OCI-LY7 (cell line): ENCODE results near the gene PSTK. TPM values are rescaled to one million over a fixed set of nuclear protein-coding genes. Genes with fewer than 3 reads are reported as not detected.

Source experiments
- BruUV-seq: library from RNA; stranded (reverse); fragments of 400-500 nt; replicated peaks from 2 replicates; lab custom pipeline; 2021; lab: Mats Ljungman, UMichigan
- CTCF ChIA-PET: fragments of 300-600 bp; sonication (Branson Sonifier 250); formaldehyde crosslinking; loops from one replicate; lab custom pipeline; 2022; ENCODE audit warnings: antibody characterized with exemption; ENCODE audit not compliant: unreplicated experiment; lab: Charles Lee
- POLR2A ChIA-PET: fragments of 300-600 bp; sonication (Branson Sonifier 250); formaldehyde crosslinking; loops from one replicate; lab custom pipeline; 2022; ENCODE audit warnings: antibody characterized with exemption; lab: Charles Lee
- DNase-seq: peaks from one replicate; pipeline ENCODE4 v3.0.0-alpha.2; 2015; ENCODE audit warnings: low spot score
- H2AFZ ChIP-seq: fragments of 200-600 bp; sonication (generic), shearing (Covaris generic); 2 replicates; pipeline ENCODE4 v1.6.1; 2014; ENCODE audit warnings: mild to moderate bottlenecking, antibody characterized with exemption, low read length, moderate library complexity
- H3K27ac ChIP-seq: fragments of 200-600 bp; sonication (generic); 2 replicates; pipeline ENCODE4 v1.5.1; 2014; ENCODE audit warnings: mixed run types, low read depth, mild to moderate bottlenecking, moderate library complexity, low read length, inconsistent platforms; ENCODE audit not compliant: poor library complexity, severe bottlenecking
- H3K36me3 ChIP-seq: fragments of 200-600 bp; sonication (generic); 2 replicates; pipeline ENCODE4 v1.6.1; 2014; ENCODE audit warnings: mild to moderate bottlenecking, antibody characterized with exemption, low read length, moderate library complexity, mixed read lengths; ENCODE audit not compliant: insufficient read depth
- H3K4me1 ChIP-seq: fragments of 200-600 bp; sonication (generic); 2 replicates; pipeline ENCODE4 v1.5.1; 2014; ENCODE audit warnings: mild to moderate bottlenecking, low read length; ENCODE audit not compliant: insufficient read depth, poor library complexity, severe bottlenecking
- H3K4me2 ChIP-seq: fragments of 200-600 bp; sonication (generic); 2 replicates; pipeline ENCODE4 v1.6.1; 2014; ENCODE audit warnings: mild to moderate bottlenecking, low read length
- H3K4me3 ChIP-seq: fragments of 200-600 bp; sonication (generic); 2 replicates; pipeline ENCODE4 v1.5.1; 2014; ENCODE audit warnings: mild to moderate bottlenecking, low read depth, low read length; ENCODE audit not compliant: poor library complexity, severe bottlenecking
- H3K79me2 ChIP-seq: fragments of 200-600 bp; sonication (generic); 2 replicates; pipeline ENCODE4 v1.6.1; 2016; ENCODE audit warnings: low read depth, mild to moderate bottlenecking, low read length, moderate library complexity, mixed read lengths; ENCODE audit not compliant: insufficient read depth
- H3K9me2 ChIP-seq: fragments of 200-600 bp; sonication (generic); 2 replicates; pipeline ENCODE4 v1.6.1; 2016; ENCODE audit warnings: mild to moderate bottlenecking, low read length, mixed read lengths; ENCODE audit not compliant: insufficient read depth
- H3K9me3 ChIP-seq: fragments of 200-600 bp; sonication (generic); 2 replicates; pipeline ENCODE4 v1.6.1; 2014; ENCODE audit warnings: mild to moderate bottlenecking, mixed run types, low read length, mixed read lengths
- H4K20me1 ChIP-seq: fragments of 200-600 bp; sonication (generic); 2 replicates; pipeline ENCODE4 v1.6.1; 2014; ENCODE audit warnings: mild to moderate bottlenecking, antibody characterized with exemption, low read length, moderate library complexity, mixed read lengths; ENCODE audit not compliant: insufficient read depth
- CTCF ChIP-seq: fragments of 200-600 bp; sonication (generic); conservative IDR thresholded peaks from 2 replicates; pipeline ENCODE4 v1.5.1; 2014; ENCODE audit warnings: mild to moderate bottlenecking, antibody characterized with exemption, low read length, moderate library complexity, mixed read lengths
- EZH2phosphoT487 ChIP-seq: fragments of 200-600 bp; sonication (generic); IDR thresholded peaks from 2 replicates; pipeline ENCODE4 v1.6.1; 2018; ENCODE audit warnings: low read depth, borderline replicate concordance, mild to moderate bottlenecking, mixed run types, antibody characterized with exemption, low read length, moderate library complexity, mixed read lengths
- intact Hi-C: fragments of 100-400 bp; cut with micrococcal nuclease; formaldehyde crosslinking; loops from one replicate; pipeline ENCODE4 v1.10.0; 2022; ENCODE audit not compliant: unreplicated experiment
- total RNA-seq, 2 experiments: library from RNA; depleted of rRNA in 1 of 2; stranded (reverse); fragments of >200 nt in 1 of 2; shearing (Covaris generic) in 1 of 2; gene quantifications; 2 replicates each; pipeline ENCODE4 v1.2.3, GENCODE V29; 2014 to 2022

PSTK gene
- total RNA-seq, 2 experiments from 2014 or later: 4.9 to 8.9 TPM

DNA sequence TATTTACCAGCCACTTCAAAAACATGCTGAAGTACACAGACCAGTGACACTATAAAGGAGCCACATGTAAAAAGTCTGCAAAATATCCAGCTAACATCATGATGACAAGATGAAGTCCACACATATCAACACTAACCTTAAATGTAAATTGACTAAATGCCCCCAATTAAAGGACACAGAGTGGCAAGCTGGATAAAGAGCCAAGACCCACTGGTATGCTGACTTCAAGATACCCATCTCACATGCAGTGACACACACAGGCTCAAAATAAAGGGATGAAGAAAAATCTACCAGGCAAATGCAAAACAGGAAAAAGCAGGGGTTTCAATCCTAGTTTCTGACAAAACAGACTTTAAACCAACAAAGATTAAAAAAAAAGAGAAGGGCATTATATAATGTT lies 13.3 kb upstream of the PSTK start:
- BruUV-seq: no TSS peak
- Histone ChIP-seq H3K9me3 (no peaks in the 10 kb centered on the region), H3K4me2 (no peak overlapping the region), H3K9me2 (no peaks in the 10 kb centered on the region), H3K4me3 (no peak overlapping the region), H2AFZ (no peak overlapping the region), H3K79me2 (no peaks in the 10 kb centered on the region), H4K20me1 (no peaks in the 10 kb centered on the region), H3K36me3 (no peaks in the 10 kb centered on the region), H3K4me1 (no peaks in the 10 kb centered on the region), H3K27ac (no peak overlapping the region)
- TF ChIP-seq CTCF: no peak
- TF ChIP-seq EZH2phosphoT487: no peak
- ChIA-PET CTCF (no interaction called here), POLR2A (no interaction called here)
- intact Hi-C loops: no loop called here
- no peak for DNase-seq

- H3K9me2 ChIP-seq: no peaks in the 10 kb centered on the region
- no peaks in the 10 kb centered on the region for H4K20me1 ChIP-seq
- H3K4me2 ChIP-seq: no peak overlapping the region
- no peak for DNase-seq
- CTCF ChIA-PET: no interaction called here
- no peak overlapping the region for H2AFZ ChIP-seq
- intact Hi-C loops: no loop called here
- no peak overlapping the region for H3K4me3 ChIP-seq
- POLR2A ChIA-PET: no interaction called here
- no peaks in the 10 kb centered on the region for H3K4me1 ChIP-seq
- no peaks in the 10 kb centered on the region for H3K36me3 ChIP-seq
- H3K79me2 ChIP-seq: no peaks in the 10 kb centered on the region
- no peaks in the 10 kb centered on the region for H3K9me3 ChIP-seq
- no peak overlapping the region for H3K27ac ChIP-seq
- BruUV-seq: no TSS peak
- no peak for TF ChIP-seq CTCF
- TF ChIP-seq EZH2phosphoT487: no peak
These were observed 11.5 kb upstream of the PSTK start for GRCh38 chr10:122968698-122969097.

DNA sequence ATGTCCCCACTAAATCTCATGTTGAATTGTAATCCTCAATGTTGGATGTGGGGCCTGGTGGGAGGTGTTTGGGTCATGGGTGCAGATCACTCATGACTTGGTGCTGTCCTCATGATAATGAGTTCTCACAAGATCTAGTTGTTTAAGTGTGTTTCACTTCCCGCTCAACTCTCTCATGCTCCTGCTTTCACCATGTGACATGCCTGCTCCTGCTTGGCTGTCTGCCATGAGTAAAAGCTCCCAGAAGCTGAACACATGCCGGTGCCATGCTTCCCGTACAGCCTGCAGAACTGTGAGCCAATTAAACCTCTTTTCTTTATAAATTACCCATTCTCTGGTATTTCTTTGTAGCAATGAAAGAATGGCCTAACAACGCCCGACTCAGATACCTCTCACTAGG lies 6.2 kb upstream of the PSTK start:
- no peak overlapping the region for H3K27ac ChIP-seq
- no peak overlapping the region for H3K4me3 ChIP-seq
- no peaks in the 10 kb centered on the region for H3K79me2 ChIP-seq
- H3K9me2 ChIP-seq: no peaks in the 10 kb centered on the region
- no peak overlapping the region for H3K4me2 ChIP-seq
- peaks cover 5% of the 10 kb centered on the region for H3K4me1 ChIP-seq
- CTCF ChIA-PET: no interaction called here
- POLR2A ChIA-PET: no interaction called here
- no peak overlapping the region for H2AFZ ChIP-seq
- BruUV-seq: no TSS peak
- no peak for DNase-seq
- H4K20me1 ChIP-seq: no peaks in the 10 kb centered on the region
- intact Hi-C loops: no loop called here
- no peaks in the 10 kb centered on the region for H3K9me3 ChIP-seq
- H3K36me3 ChIP-seq: no peaks in the 10 kb centered on the region
- TF ChIP-seq CTCF: no peak
